ENCODE measurements around the gene CEP89. TPM values are rescaled to one million over a fixed set of nuclear protein-coding genes. Genes with fewer than 3 reads are reported as not detected.

Gene CEP89
- total RNA-seq, 1 experiment from 2014 or later, result 14.5 TPM

DNA sequence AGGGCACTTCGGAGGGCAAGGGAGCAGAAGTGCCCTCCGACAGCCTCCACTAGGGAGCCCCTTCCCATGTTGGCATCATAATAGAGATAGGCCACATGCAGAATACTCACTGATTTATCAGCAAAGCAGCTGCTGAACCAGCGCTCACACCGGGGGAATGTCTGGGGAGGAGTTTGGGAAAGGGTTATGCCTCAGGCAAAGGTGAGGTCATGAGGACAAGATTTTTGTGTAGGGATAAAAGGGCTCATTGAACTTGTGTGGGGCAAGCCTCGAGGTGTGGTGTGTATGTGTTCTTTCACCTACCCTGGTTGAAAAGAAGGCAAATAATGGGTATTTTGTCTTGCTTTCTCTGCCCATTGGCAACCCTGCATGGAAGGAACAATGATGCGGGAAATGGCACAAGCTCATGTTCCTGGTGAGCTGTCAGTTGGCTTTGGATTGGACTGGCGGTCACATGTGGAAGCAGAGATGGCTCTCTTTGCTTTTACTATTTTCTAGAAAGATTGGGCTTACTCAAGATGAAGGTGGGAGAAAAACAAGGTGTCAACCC is 63.0 kb downstream of the CEP89 start:
- Histone ChIP-seq H3K9me3 (no peaks in the 10 kb centered on the region), H3K4me1 (peaks cover 15% of the 10 kb centered on the region), H3K4me3 (ENCODE audit: low read depth, low read length) (no peak overlapping the region), H3K27me3 (replicated peaks; ENCODE audit: control insufficient read depth, insufficient read depth, low read length) (no peaks in the 10 kb centered on the region), H3K36me3 (ENCODE audit: control insufficient read depth, insufficient read depth, low read length) (no peaks in the 10 kb centered on the region)
- TF ChIP-seq, protein P1, sequence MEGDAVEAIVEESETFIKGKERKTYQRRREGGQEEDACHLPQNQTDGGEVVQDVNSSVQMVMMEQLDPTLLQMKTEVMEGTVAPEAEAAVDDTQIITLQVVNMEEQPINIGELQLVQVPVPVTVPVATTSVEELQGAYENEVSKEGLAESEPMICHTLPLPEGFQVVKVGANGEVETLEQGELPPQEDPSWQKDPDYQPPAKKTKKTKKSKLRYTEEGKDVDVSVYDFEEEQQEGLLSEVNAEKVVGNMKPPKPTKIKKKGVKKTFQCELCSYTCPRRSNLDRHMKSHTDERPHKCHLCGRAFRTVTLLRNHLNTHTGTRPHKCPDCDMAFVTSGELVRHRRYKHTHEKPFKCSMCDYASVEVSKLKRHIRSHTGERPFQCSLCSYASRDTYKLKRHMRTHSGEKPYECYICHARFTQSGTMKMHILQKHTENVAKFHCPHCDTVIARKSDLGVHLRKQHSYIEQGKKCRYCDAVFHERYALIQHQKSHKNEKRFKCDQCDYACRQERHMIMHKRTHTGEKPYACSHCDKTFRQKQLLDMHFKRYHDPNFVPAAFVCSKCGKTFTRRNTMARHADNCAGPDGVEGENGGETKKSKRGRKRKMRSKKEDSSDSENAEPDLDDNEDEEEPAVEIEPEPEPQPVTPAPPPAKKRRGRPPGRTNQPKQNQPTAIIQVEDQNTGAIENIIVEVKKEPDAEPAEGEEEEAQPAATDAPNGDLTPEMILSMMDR (IDR thresholded peaks at IDR 0.05; ENCODE audit: insufficient read depth in 1 of 2, low read depth in 1 of 2, low read length in 1 of 2, severe bottlenecking in 1 of 2, unreplicated experiment in 1 of 2), result no peak
- peak overlapping the region; percentile 4 for H3K27ac Mint-ChIP-seq (ENCODE audit: unreplicated experiment)
- H3K36me3 Mint-ChIP-seq (ENCODE audit: insufficient read depth, unreplicated experiment), result no peaks in the 10 kb centered on the region
- ChIA-PET POLR2A (no interaction called here), CTCF (no interaction called here)
- H3K9me3 Mint-ChIP-seq (ENCODE audit: unreplicated experiment), result no peaks in the 10 kb centered on the region
- DNase-seq, result peak in 1 of 2 experiments; percentile 22
- H3K27me3 Mint-ChIP-seq (ENCODE audit: insufficient read depth, unreplicated experiment), result no peaks in the 10 kb centered on the region
- BruUV-seq (replicated peaks), result no TSS peak
- H3K4me3 Mint-ChIP-seq (ENCODE audit: unreplicated experiment), result no peak overlapping the region
- intact Hi-C loops (cut with micrococcal nuclease; ENCODE audit: unreplicated experiment), result no loop called here
- peaks cover 20% of the 10 kb centered on the region for H3K4me1 Mint-ChIP-seq (ENCODE audit: low read depth, unreplicated experiment)

DNA sequence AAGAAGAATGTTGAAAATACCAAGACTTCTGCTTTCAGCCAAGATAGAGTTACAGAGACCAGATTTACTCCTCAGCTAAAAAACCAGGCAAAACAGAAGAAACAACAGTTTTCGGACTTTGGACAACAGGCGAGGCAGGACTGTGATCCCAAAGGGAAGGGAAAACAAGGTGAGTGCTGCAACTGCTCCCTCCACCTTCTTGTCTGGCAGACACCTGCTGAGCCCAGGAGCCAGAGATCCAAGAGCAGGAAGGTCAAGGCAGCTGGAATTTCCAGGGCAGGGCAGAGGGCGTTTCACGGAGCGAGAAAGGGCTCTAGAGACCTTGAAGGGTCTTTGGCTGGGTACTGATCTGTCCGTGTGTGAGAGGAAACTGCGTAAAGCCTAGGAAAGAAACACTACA is 69.3 kb downstream of the CEP89 start:
- Histone ChIP-seq H3K36me3 (ENCODE audit: control insufficient read depth, insufficient read depth, low read length) (no peaks in the 10 kb centered on the region; the same call in 1 of the 2 replicates), H3K9me3 (no peaks in the 10 kb centered on the region), H3K27me3 (replicated peaks; ENCODE audit: control insufficient read depth, insufficient read depth, low read length) (no peaks in the 10 kb centered on the region), H3K4me1 (peaks cover 7% of the 10 kb centered on the region), H3K4me3 (ENCODE audit: low read depth, low read length) (no peak overlapping the region)
- POLR2A ChIA-PET, result no interaction called here
- Mint-ChIP-seq H3K36me3 (ENCODE audit: insufficient read depth, unreplicated experiment) (peaks cover 6% of the 10 kb centered on the region), H3K4me3 (ENCODE audit: unreplicated experiment) (no peak overlapping the region), H3K27ac (ENCODE audit: unreplicated experiment) (no peak overlapping the region), H3K9me3 (ENCODE audit: unreplicated experiment) (no peaks in the 10 kb centered on the region), H3K4me1 (ENCODE audit: low read depth, unreplicated experiment) (peaks cover 12% of the 10 kb centered on the region), H3K27me3 (ENCODE audit: insufficient read depth, unreplicated experiment) (no peaks in the 10 kb centered on the region)
- TF ChIP-seq, protein P1 (IDR thresholded peaks at IDR 0.05; ENCODE audit: insufficient read depth in 1 of 2, low read depth in 1 of 2, low read length in 1 of 2, severe bottlenecking in 1 of 2, unreplicated experiment in 1 of 2), result no peak
- BruUV-seq (replicated peaks), result no TSS peak
- CTCF ChIA-PET, result no interaction called here
- DNase-seq, result peak in 1 of 2 experiments; percentile 18
- intact Hi-C loops (cut with micrococcal nuclease; ENCODE audit: unreplicated experiment), result no loop called here

DNA sequence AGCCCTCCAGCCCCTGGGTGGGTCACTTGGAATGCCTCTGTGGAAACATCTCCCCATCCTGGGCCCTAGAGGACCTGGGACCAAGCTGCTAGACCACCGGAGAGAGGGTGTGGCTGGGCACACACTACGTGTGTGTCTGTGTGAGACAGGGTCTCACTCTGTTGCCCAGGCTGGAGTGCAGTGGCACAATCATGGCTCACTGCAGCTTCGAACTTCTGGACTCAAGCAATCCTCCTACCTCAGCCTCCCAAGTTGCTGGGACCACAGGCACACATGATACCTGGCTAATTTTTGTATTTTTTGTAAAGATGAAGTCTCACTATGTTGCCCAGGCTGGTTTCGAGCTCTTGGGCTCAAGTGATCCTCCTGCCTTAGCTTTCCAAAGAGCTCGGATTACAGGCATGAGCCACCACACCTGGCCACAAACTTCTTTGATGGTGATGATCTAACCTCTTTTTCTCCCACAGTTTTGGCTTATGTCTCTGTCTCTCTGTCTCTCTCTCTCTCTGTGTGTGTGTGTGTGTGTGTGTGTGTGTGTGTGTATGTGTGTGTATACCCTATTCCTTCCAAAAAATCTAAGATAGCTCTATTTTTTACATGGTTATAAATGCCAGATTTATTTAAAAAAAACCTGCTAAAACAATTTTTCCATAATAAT is 70.1 kb downstream of the CEP89 start:
- Histone ChIP-seq H3K4me3 (ENCODE audit: low read depth, low read length) (no peak overlapping the region), H3K4me1 (peaks cover 7% of the 10 kb centered on the region), H3K27me3 (replicated peaks; ENCODE audit: control insufficient read depth, insufficient read depth, low read length) (no peaks in the 10 kb centered on the region), H3K36me3 (ENCODE audit: control insufficient read depth, insufficient read depth, low read length) (no peaks in the 10 kb centered on the region; the same call in 1 of the 2 replicates), H3K9me3 (no peaks in the 10 kb centered on the region)
- BruUV-seq (replicated peaks), result no TSS peak
- POLR2A ChIA-PET, result no interaction called here
- Mint-ChIP-seq H3K4me1 (ENCODE audit: low read depth, unreplicated experiment) (peaks cover 12% of the 10 kb centered on the region), H3K36me3 (ENCODE audit: insufficient read depth, unreplicated experiment) (peaks cover 6% of the 10 kb centered on the region), H3K27me3 (ENCODE audit: insufficient read depth, unreplicated experiment) (no peaks in the 10 kb centered on the region), H3K27ac (ENCODE audit: unreplicated experiment) (no peak overlapping the region), H3K9me3 (ENCODE audit: unreplicated experiment) (no peaks in the 10 kb centered on the region), H3K4me3 (ENCODE audit: unreplicated experiment) (no peak overlapping the region)
- intact Hi-C loops (cut with micrococcal nuclease; ENCODE audit: unreplicated experiment), result no loop called here
- CTCF ChIA-PET, result no interaction called here
- no peak for DNase-seq
- TF ChIP-seq, protein P1 (IDR thresholded peaks at IDR 0.05; ENCODE audit: insufficient read depth in 1 of 2, low read depth in 1 of 2, low read length in 1 of 2, severe bottlenecking in 1 of 2, unreplicated experiment in 1 of 2), result no peak

All from Caco-2 (cell line).